Kidney capillary endothelial cell (primary cell): ENCODE measurements around the gene FEM1C.
"Not testable (repeated sequence)": the region's sequence is repeated elsewhere in the genome, so short reads cannot be mapped to it uniquely, and the experiment has no call there.

Experiments used
- DNase-seq: peaks from one replicate; pipeline ENCODE4 v3.0.0-alpha.2; 2018; ENCODE audit warnings: low spot score

Gene FEM1C

GRCh38 chr5:115520191-115520590 lies 24.4 kb downstream of the FEM1C start:
- DNase-seq = no peak

GRCh38 chr5:115516372-115516771 lies 28.2 kb downstream of the FEM1C start:
- no peak for DNase-seq

GRCh38 chr5:115514220-115514619 lies 30.4 kb downstream of the FEM1C start:
- no peak for DNase-seq

GRCh38 chr5:115511632-115512031 lies 32.9 kb downstream of the FEM1C start:
- no peak for DNase-seq

- no peak for DNase-seq
Observed at GRCh38 chr5:115510145-115510645, 34.4 kb downstream of the FEM1C start.

- DNase-seq = no peak
Observed at GRCh38 chr5:115509547-115509946, 35.0 kb downstream of the FEM1C start.

- no peak for DNase-seq
Observed at GRCh38 chr5:115507681-115508080, 36.9 kb downstream of the FEM1C start.

GRCh38 chr5:115503420-115503819 lies 41.2 kb downstream of the FEM1C start:
- DNase-seq = no peak

- no peak for DNase-seq
Observed at GRCh38 chr5:115501464-115502210, 42.9 kb downstream of the FEM1C start.

GRCh38 chr5:115500225-115500624 lies 44.4 kb downstream of the FEM1C start:
- no peak for DNase-seq

GRCh38 chr5:115496936-115497576 lies 47.5 kb downstream of the FEM1C start:
- DNase-seq = no peak

- no peak for DNase-seq
Observed at GRCh38 chr5:115494570-115495289, 49.8 kb downstream of the FEM1C start.

- DNase-seq = no peak
Observed at GRCh38 chr5:115490596-115490995, 54.0 kb downstream of the FEM1C start.

GRCh38 chr5:115489733-115490132 lies 54.8 kb downstream of the FEM1C start:
- no peak for DNase-seq

GRCh38 chr5:115487756-115488155 lies 56.8 kb downstream of the FEM1C start:
- DNase-seq = no peak

- DNase-seq = no peak
Observed at GRCh38 chr5:115487168-115487567, 57.4 kb downstream of the FEM1C start.

GRCh38 chr5:115486728-115487127 lies 57.8 kb downstream of the FEM1C start:
- no peak for DNase-seq

GRCh38 chr5:115484368-115484767 lies 60.2 kb downstream of the FEM1C start:
- no peak for DNase-seq

GRCh38 chr5:115480900-115481299 lies 63.7 kb downstream of the FEM1C start:
- no peak for DNase-seq

GRCh38 chr5:115480271-115480670 lies 64.3 kb downstream of the FEM1C start:
- no peak for DNase-seq

- not testable (repeated sequence) for DNase-seq
Observed at GRCh38 chr5:115479166-115479873, 65.3 kb downstream of the FEM1C start.

GRCh38 chr5:115478281-115478680 lies 66.3 kb downstream of the FEM1C start:
- no peak for DNase-seq
